ENCODE results near the gene PCDHB9. TPM values are rescaled to one million over a fixed set of nuclear protein-coding genes. Genes with fewer than 3 reads are reported as not detected.
"Not testable (repeated sequence)": the region's sequence is repeated elsewhere in the genome, so short reads cannot be mapped to it uniquely, and the experiment has no call there.

PCDHB9 gene
- total and polyA plus RNA-seq, 5 donors from 2014 or later, result 0.07 TPM; not detected in 4

DNA sequence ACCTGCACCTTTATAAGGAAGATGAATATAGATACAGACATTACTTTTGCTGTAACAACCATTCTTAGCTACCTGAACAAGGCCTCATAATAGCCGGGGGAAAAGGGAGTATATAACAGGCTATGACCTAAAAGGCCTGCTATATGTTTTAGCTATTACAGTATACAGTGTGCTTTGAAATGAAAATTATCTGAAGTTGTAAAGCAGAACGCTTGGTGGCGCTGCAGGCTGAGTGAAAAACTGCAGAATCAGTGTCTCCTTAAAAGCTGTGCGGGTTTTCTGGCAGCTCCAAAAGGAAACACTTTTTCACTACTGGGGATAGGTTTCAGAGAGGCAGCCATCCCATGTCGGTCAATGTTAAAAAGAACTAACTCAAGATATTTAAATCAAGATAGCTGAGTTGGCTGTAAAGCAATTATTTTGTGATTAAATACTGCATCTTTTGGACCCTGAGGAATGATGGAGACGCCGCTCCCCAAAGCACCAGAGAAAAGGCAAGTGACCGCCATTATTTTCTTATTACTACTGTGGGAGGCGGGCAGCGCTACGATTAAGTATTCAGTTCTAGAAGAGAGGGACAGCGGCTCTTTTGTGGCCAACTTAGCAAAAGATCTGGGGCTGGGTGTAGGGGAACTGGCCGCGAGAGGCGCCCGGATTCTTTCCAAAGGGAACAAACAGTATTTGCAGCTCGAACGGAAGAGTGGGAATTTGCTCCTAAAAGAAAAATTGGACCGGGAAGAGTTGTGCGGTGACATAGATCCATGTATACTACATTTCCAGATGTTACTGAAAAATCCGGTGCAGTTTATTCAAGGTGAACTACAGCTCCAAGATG lies 31.2 kb upstream of the PCDHB9 start:
- Mint-ChIP-seq H3K27me3 (peaks cover 10% of the 10 kb centered on the region), H3K4me1 (no peaks in the 10 kb centered on the region), H3K4me3 (no peak overlapping the region), H3K36me3 (no peaks in the 10 kb centered on the region), H3K9me3 (peaks cover 0 to 25% (median 11%) of the 10 kb centered on the region in 7 donors), H3K27ac (no peak overlapping the region)
- no peak overlapping the region for H3K27ac ChIP-seq (ENCODE audit: insufficient read depth, low read length, poor library complexity, severe bottlenecking)
- no peaks in the 10 kb centered on the region for H3K4me1 ChIP-seq (ENCODE audit: control insufficient read depth, insufficient read depth, low read length, poor library complexity, severe bottlenecking)
- H3K4me3 ChIP-seq (ENCODE audit: low read depth, low read length), result no peak overlapping the region
- peaks cover 10 to 20% of the 10 kb centered on the region in 2 experiments for H3K9me3 ChIP-seq (ENCODE audit: control insufficient read depth in 2 of 2, low read length in 2 of 2)
- no peak for DNase-seq
- H3K27me3 ChIP-seq (ENCODE audit: control insufficient read depth, insufficient read depth, low read length), result peaks cover 5% of the 10 kb centered on the region
- no peaks in the 10 kb centered on the region for H3K36me3 ChIP-seq (ENCODE audit: control insufficient read depth, insufficient read depth, low read length)
- no peak for ATAC-seq (ENCODE audit: low read depth in 2 of 2)

DNA sequence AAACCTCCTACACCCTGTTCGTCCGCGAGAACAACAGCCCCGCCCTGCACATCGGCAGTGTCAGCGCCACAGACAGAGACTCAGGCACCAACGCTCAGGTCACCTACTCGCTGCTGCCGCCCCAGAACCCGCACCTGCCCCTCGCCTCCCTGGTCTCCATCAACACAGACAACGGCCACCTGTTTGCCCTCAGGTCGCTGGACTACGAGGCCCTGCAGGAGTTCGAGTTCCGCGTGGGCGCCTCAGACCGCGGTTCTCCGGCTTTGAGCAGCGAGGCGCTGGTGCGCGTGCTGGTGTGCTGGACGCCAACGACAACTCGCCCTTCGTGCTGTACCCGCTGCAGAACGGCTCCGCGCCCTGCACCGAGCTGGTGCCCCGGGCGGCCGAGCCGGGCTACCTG lies 29.6 kb upstream of the PCDHB9 start:
- not testable (repeated sequence) for H3K27ac Mint-ChIP-seq; H3K27me3 ChIP-seq (ENCODE audit: control insufficient read depth, insufficient read depth, low read length); H3K4me1 Mint-ChIP-seq; DNase-seq; H3K36me3 Mint-ChIP-seq; H3K27ac ChIP-seq (ENCODE audit: insufficient read depth, low read length, poor library complexity, severe bottlenecking); H3K4me1 ChIP-seq (ENCODE audit: control insufficient read depth, insufficient read depth, low read length, poor library complexity, severe bottlenecking); H3K36me3 ChIP-seq (ENCODE audit: control insufficient read depth, insufficient read depth, low read length); H3K4me3 ChIP-seq (ENCODE audit: low read depth, low read length); ATAC-seq (ENCODE audit: low read depth in 2 of 2); H3K4me3 Mint-ChIP-seq
- H3K9me3 Mint-ChIP-seq, result peaks cover 2 to 21% (median 10%) of the 10 kb centered on the region in 7 donors
- H3K9me3 ChIP-seq (ENCODE audit: control insufficient read depth in 2 of 2, low read length in 2 of 2), result peaks cover 10 to 15% of the 10 kb centered on the region in 2 experiments
- H3K27me3 Mint-ChIP-seq, result peaks cover 14% of the 10 kb centered on the region

DNA sequence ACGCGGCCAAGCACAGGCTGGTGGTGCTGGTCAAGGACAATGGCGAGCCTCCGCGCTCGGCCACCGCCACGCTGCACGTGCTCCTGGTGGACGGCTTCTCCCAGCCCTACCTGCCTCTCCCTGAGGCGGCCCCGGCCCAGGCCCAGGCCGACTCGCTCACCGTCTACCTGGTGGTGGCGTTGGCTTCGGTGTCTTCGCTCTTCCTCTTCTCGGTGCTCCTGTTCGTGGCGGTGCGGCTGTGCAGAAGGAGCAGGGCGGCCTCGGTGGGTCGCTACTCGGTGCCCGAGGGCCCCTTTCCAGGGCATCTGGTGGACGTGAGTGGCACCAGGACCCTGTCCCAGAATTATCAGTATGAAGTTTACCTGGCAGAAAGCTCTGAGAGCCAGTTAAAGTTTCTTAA lies 29.1 kb upstream of the PCDHB9 start:
- peaks cover 14% of the 10 kb centered on the region for H3K27me3 Mint-ChIP-seq
- not testable (repeated sequence) for H3K4me1 Mint-ChIP-seq

DNA sequence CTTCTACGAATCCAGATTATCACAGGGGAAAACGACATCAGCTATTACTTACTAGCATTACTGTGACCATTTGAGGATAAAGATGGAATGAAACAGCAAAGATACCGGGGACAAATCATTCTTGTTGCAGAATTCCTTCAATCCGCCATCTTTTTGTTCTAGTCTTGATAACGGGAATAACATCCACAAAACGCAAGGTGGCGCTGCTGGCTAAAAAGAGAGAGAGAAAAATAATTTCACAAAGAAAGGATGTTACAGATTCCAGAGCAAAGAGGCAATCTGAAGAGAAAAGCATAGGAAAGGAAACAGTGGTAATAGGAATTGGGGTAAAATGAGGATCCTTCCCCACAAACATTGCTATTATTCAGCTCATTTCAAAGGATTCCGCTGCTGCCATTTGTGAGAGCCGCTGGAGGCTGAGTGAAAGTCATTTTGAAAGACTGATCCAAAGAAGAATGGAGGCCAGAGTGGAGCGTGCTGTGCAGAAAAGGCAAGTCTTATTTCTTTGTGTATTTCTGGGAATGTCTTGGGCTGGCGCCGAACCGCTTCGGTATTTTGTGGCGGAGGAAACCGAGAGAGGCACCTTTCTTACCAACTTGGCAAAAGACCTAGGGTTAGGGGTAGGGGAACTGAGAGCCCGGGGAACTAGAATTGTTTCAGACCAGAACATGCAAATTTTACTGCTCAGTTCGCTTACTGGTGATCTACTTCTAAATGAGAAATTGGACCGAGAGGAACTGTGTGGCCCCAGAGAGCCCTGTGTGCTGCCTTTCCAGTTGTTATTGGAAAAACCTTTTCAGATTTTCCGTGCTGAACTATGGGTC lies 14.4 kb upstream of the PCDHB9 start, which contains the start of gene PCDHB7:
Gene PCDHB7, plus strand, starts transcription at position 264 of the 824 bp plus-strand sequence. Its CDS starts 192 bp downstream, at position 456.
- Histone ChIP-seq H3K9me3 (ENCODE audit: control insufficient read depth in 2 of 2, low read length in 2 of 2) (no peaks in the 10 kb centered on the region), H3K27me3 (ENCODE audit: control insufficient read depth, insufficient read depth, low read length) (peaks cover 5% of the 10 kb centered on the region), H3K4me1 (ENCODE audit: control insufficient read depth, insufficient read depth, low read length, poor library complexity, severe bottlenecking) (no peaks in the 10 kb centered on the region), H3K36me3 (ENCODE audit: control insufficient read depth, insufficient read depth, low read length) (no peaks in the 10 kb centered on the region), H3K27ac (ENCODE audit: insufficient read depth, low read length, poor library complexity, severe bottlenecking) (no peak within 1 kb of the TSS), H3K4me3 (ENCODE audit: low read depth, low read length) (no peak within 1 kb of the TSS)
- peak in 1 of 3 donors; percentile 17 for DNase-seq
- Mint-ChIP-seq H3K4me3 (no peak within 1 kb of the TSS), H3K27ac (no peak within 1 kb of the TSS), H3K4me1 (peaks cover 0 to 5% (median 0%) of the 10 kb centered on the region in 4 donors), H3K36me3 (no peaks in the 10 kb centered on the region), H3K9me3 (peaks cover 0 to 13% (median 4%) of the 10 kb centered on the region in 7 donors), H3K27me3 (peaks cover 14% of the 10 kb centered on the region)
- no peak for ATAC-seq (ENCODE audit: low read depth in 2 of 2)

More for the DNA sequence above, 29.1 kb upstream of the PCDHB9 start:
- H3K36me3 Mint-ChIP-seq; H3K36me3 ChIP-seq (ENCODE audit: control insufficient read depth, insufficient read depth, low read length); H3K27me3 ChIP-seq (ENCODE audit: control insufficient read depth, insufficient read depth, low read length); H3K4me3 Mint-ChIP-seq; H3K4me1 ChIP-seq (ENCODE audit: control insufficient read depth, insufficient read depth, low read length, poor library complexity, severe bottlenecking); H3K27ac Mint-ChIP-seq; DNase-seq; ATAC-seq (ENCODE audit: low read depth in 2 of 2); H3K27ac ChIP-seq (ENCODE audit: insufficient read depth, low read length, poor library complexity, severe bottlenecking); H3K4me3 ChIP-seq (ENCODE audit: low read depth, low read length): not testable (repeated sequence)
- H3K9me3 ChIP-seq (ENCODE audit: control insufficient read depth in 2 of 2, low read length in 2 of 2), result peaks cover 9 to 17% of the 10 kb centered on the region in 2 experiments
- H3K9me3 Mint-ChIP-seq, result peaks cover 2 to 21% (median 9%) of the 10 kb centered on the region in 7 donors

DNA sequence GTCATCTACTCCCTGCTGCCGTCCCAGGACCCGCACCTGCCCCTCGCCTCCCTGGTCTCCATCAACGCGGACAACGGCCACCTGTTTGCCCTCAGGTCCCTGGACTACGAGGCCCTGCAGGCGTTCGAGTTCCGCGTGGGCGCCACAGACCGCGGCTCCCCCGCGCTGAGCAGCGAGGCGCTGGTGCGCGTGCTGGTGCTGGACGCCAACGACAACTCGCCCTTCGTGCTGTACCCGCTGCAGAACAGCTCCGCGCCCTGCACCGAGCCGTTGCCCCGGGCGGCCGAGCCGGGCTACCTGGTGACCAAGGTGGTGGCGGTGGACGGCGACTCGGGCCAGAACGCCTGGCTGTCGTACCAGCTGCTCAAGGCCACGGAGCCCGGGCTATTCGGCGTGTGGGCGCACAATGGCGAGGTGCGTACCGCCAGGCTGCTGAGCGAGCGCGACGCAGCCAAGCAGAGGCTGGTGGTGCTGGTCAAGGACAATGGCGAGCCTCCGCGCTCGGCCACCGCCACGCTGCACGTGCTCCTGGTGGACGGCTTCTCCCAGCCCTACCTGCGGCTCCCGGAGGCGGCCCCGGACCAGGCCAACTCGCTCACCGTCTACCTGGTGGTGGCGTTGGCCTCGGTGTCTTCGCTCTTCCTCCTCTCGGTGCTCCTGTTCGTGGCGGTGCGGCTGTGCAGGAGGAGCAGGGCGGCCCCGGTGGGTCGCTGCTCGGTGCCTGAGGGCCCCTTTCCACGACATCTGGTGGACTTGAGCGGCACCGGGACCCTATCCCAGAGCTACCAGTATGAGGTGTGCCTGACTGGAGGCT lies 12.5 kb upstream of the PCDHB9 start:
- H3K9me3 Mint-ChIP-seq, result peaks cover 0 to 11% (median 0%) of the 10 kb centered on the region in 7 donors
- H3K27ac Mint-ChIP-seq; DNase-seq; H3K4me1 ChIP-seq (ENCODE audit: control insufficient read depth, insufficient read depth, low read length, poor library complexity, severe bottlenecking); H3K9me3 ChIP-seq (ENCODE audit: control insufficient read depth in 2 of 2, low read length in 2 of 2); H3K27me3 ChIP-seq (ENCODE audit: control insufficient read depth, insufficient read depth, low read length); H3K36me3 ChIP-seq (ENCODE audit: control insufficient read depth, insufficient read depth, low read length); H3K4me3 ChIP-seq (ENCODE audit: low read depth, low read length); H3K4me1 Mint-ChIP-seq; ATAC-seq (ENCODE audit: low read depth in 2 of 2); H3K27ac ChIP-seq (ENCODE audit: insufficient read depth, low read length, poor library complexity, severe bottlenecking); H3K36me3 Mint-ChIP-seq; H3K4me3 Mint-ChIP-seq: not testable (repeated sequence)
- H3K27me3 Mint-ChIP-seq, result peaks cover 14% of the 10 kb centered on the region

DNA sequence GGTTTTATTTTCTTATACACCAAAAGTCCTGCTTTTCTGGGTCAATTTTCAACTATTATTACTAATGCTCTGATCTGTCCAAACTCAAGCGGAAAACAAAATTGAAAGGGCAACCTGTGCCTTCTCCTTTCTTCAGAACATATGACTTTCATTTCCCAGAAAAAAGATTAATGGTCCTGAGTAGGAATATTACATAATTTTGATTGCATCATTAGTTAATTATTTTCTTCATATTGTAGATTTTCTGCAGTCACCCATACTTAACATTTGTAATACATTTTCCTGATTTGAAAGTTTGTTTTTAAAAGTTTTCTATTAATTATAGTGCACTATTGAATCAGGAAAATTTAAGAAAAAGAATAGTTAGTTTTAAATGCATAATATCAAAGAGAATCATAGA lies 11.0 kb upstream of the PCDHB9 start:
- H3K27ac Mint-ChIP-seq, result no peak overlapping the region
- Histone ChIP-seq H3K36me3 (ENCODE audit: control insufficient read depth, insufficient read depth, low read length) (no peaks in the 10 kb centered on the region), H3K4me1 (ENCODE audit: control insufficient read depth, insufficient read depth, low read length, poor library complexity, severe bottlenecking) (no peaks in the 10 kb centered on the region), H3K27ac (ENCODE audit: insufficient read depth, low read length, poor library complexity, severe bottlenecking) (no peak overlapping the region), H3K27me3 (ENCODE audit: control insufficient read depth, insufficient read depth, low read length) (peaks cover 5% of the 10 kb centered on the region), H3K4me3 (ENCODE audit: low read depth, low read length) (no peak overlapping the region), H3K9me3 (ENCODE audit: control insufficient read depth in 2 of 2, low read length in 2 of 2) (no peaks in the 10 kb centered on the region)
- peaks cover 0 to 11% (median 2%) of the 10 kb centered on the region in 7 donors for H3K9me3 Mint-ChIP-seq
- no peaks in the 10 kb centered on the region for H3K36me3 Mint-ChIP-seq
- H3K27me3 Mint-ChIP-seq, result peaks cover 14% of the 10 kb centered on the region
- no peak overlapping the region for H3K4me3 Mint-ChIP-seq
- ATAC-seq (ENCODE audit: low read depth in 2 of 2), result no peak
- DNase-seq, result no peak
- H3K4me1 Mint-ChIP-seq, result peaks cover 0 to 5% (median 0%) of the 10 kb centered on the region in 4 donors

DNA sequence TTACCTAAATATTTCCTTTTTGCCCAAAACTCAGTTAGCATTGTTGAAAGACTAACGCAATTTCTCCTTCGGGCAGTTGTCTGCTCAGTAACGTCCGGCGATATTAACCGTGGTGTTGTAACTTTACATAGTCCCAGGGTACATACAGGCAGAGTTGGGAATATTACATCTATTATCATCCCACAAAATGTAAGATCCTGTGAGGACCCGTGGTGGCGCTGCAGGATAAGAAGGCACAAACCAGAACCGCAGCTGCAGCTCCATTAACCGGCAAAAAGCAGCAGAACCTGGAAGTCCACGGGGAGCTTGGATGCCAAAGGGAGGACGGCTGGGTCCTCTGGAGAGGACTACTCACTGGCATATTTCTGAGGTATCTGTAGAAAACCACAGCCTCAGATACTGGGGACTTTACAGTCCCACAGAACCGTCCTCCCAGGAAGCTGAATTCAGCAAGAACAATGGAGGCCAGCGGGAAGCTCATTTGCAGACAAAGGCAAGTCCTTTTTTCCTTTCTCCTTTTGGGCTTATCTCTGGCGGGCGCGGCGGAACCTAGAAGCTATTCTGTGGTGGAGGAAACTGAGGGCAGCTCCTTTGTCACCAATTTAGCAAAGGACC lies 9.3 kb upstream of the PCDHB9 start, which contains the start of gene PCDHB8:
Gene PCDHB8, plus strand, starts transcription at position 214 of the 615 bp plus-strand sequence. Its CDS starts 245 bp downstream, at position 459.
- not testable (repeated sequence) for H3K27ac Mint-ChIP-seq; H3K27me3 ChIP-seq (ENCODE audit: control insufficient read depth, insufficient read depth, low read length); ATAC-seq (ENCODE audit: low read depth in 2 of 2); H3K9me3 ChIP-seq (ENCODE audit: control insufficient read depth in 2 of 2, low read length in 2 of 2); H3K4me3 ChIP-seq (ENCODE audit: low read depth, low read length); DNase-seq; H3K36me3 ChIP-seq (ENCODE audit: control insufficient read depth, insufficient read depth, low read length); H3K27ac ChIP-seq (ENCODE audit: insufficient read depth, low read length, poor library complexity, severe bottlenecking); H3K36me3 Mint-ChIP-seq; H3K4me3 Mint-ChIP-seq; H3K4me1 Mint-ChIP-seq; H3K4me1 ChIP-seq (ENCODE audit: control insufficient read depth, insufficient read depth, low read length, poor library complexity, severe bottlenecking)
- Mint-ChIP-seq H3K27me3 (peaks cover 14% of the 10 kb centered on the region), H3K9me3 (peaks cover 0 to 10% (median 7%) of the 10 kb centered on the region in 7 donors)
